NCI-H345 treated with DMSO at 0.1 percent for 48 hours (cell line): ENCODE results near the gene TRIOBP.

Experiments used
- DNase-seq: peaks from one replicate; lab custom pipeline; 2025; ENCODE audit not compliant: unreplicated experiment; lab: John Stamatoyannopoulos, UW

Gene TRIOBP

GRCh38 chr22:37747080-37747714, 50.3 kb downstream of the TRIOBP start:
- no peak for DNase-seq

- DNase-seq = no peak
Measured at GRCh38 chr22:37747715-37748100, 50.9 kb downstream of the TRIOBP start.

GRCh38 chr22:37748659-37749058, 51.8 kb downstream of the TRIOBP start:
- no peak for DNase-seq

- DNase-seq = no peak
Measured at GRCh38 chr22:37749226-37749625, 52.4 kb downstream of the TRIOBP start.

- no peak for DNase-seq
Measured at GRCh38 chr22:37749831-37750595, 53.2 kb downstream of the TRIOBP start.

GRCh38 chr22:37750596-37751162, 53.8 kb downstream of the TRIOBP start:
- DNase-seq = no peak

GRCh38 chr22:37751449-37752188, 54.8 kb downstream of the TRIOBP start:
- no peak for DNase-seq

- no peak for DNase-seq
Measured at GRCh38 chr22:37752189-37753087, 55.6 kb downstream of the TRIOBP start.

GRCh38 chr22:37753746-37754145, 56.9 kb downstream of the TRIOBP start:
- DNase-seq = no peak

GRCh38 chr22:37757663-37758062, 60.8 kb downstream of the TRIOBP start:
- no peak for DNase-seq

GRCh38 chr22:37758694-37759093, 61.8 kb downstream of the TRIOBP start:
- no peak for DNase-seq

- no peak for DNase-seq
Measured at GRCh38 chr22:37759281-37759680, 62.4 kb downstream of the TRIOBP start.

- DNase-seq = no peak
Measured at GRCh38 chr22:37760152-37760551, 63.3 kb downstream of the TRIOBP start.

- no peak for DNase-seq
Measured at GRCh38 chr22:37762389-37762836, 65.6 kb downstream of the TRIOBP start.

GRCh38 chr22:37763012-37763411, 66.2 kb downstream of the TRIOBP start:
- DNase-seq = no peak

GRCh38 chr22:37763652-37764051, 66.8 kb downstream of the TRIOBP start:
- DNase-seq = no peak

GRCh38 chr22:37764622-37765021, 67.8 kb downstream of the TRIOBP start:
- DNase-seq = no peak

GRCh38 chr22:37765498-37765897, 68.7 kb downstream of the TRIOBP start:
- DNase-seq = no peak

- no peak for DNase-seq
Measured at GRCh38 chr22:37765953-37766576, 69.2 kb downstream of the TRIOBP start.

GRCh38 chr22:37768273-37768672, 71.4 kb downstream of the TRIOBP start:
- DNase-seq = no peak
